ENCODE results near the gene NFIB.

NFIB gene

GRCh38 chr9:14209399-14210345, 104.3 kb downstream of the NFIB start:
- no peak for DNase-seq

GRCh38 chr9:14207352-14207995, 106.5 kb downstream of the NFIB start:
- no peak for DNase-seq

- DNase-seq, result no peak
Measured at GRCh38 chr9:14205463-14205862, 108.5 kb downstream of the NFIB start.

- no peak for DNase-seq
Measured at GRCh38 chr9:14203356-14204056, 110.4 kb downstream of the NFIB start.

- DNase-seq, result no peak
Measured at GRCh38 chr9:14198841-14199455, 115.0 kb downstream of the NFIB start.

- no peak for DNase-seq
Measured at GRCh38 chr9:14198047-14198840, 115.7 kb downstream of the NFIB start.

- DNase-seq, result no peak
Measured at GRCh38 chr9:14197325-14197858, 116.5 kb downstream of the NFIB start.

- DNase-seq, result no peak
Measured at GRCh38 chr9:14193328-14193990, 120.5 kb downstream of the NFIB start.

GRCh38 chr9:14192556-14192955, 121.4 kb downstream of the NFIB start:
- DNase-seq, result no peak

GRCh38 chr9:14191512-14191911, 122.4 kb downstream of the NFIB start:
- no peak for DNase-seq

GRCh38 chr9:14190240-14190639, 123.7 kb downstream of the NFIB start:
- DNase-seq, result no peak

- no peak for DNase-seq
Measured at GRCh38 chr9:14189578-14189977, 124.4 kb downstream of the NFIB start.

- no peak for DNase-seq
Measured at GRCh38 chr9:14189146-14189545, 124.8 kb downstream of the NFIB start.

GRCh38 chr9:14188538-14188937, 125.4 kb downstream of the NFIB start:
- no peak for DNase-seq

- DNase-seq, result no peak
Measured at GRCh38 chr9:14188011-14188410, 125.9 kb downstream of the NFIB start.

GRCh38 chr9:14186096-14186495, 127.8 kb downstream of the NFIB start:
- no peak for DNase-seq

GRCh38 chr9:14185016-14185415, 128.9 kb downstream of the NFIB start:
- no peak for DNase-seq

GRCh38 chr9:14183001-14183400, 130.9 kb downstream of the NFIB start:
- no peak for DNase-seq

- no peak for DNase-seq
Measured at GRCh38 chr9:14180960-14181537, 132.9 kb downstream of the NFIB start.

GRCh38 chr9:14180093-14180959, 133.6 kb downstream of the NFIB start:
- DNase-seq, result no peak

Measured in activated CD4-positive, alpha-beta T cell treated with anti-CD3 and anti-CD28 coated beads, Interleukin-10, Interleukin-2, amounts not matched to agents 100 ng/mL and 50 ng/mL, durations not matched to agents 16 hours and 8 hours (primary cell).